ENCODE results near the gene LRP1B.
"Not testable (repeated sequence)": the region's sequence is repeated elsewhere in the genome, so short reads cannot be mapped to it uniquely, and the experiment has no call there.

Gene LRP1B

DNA sequence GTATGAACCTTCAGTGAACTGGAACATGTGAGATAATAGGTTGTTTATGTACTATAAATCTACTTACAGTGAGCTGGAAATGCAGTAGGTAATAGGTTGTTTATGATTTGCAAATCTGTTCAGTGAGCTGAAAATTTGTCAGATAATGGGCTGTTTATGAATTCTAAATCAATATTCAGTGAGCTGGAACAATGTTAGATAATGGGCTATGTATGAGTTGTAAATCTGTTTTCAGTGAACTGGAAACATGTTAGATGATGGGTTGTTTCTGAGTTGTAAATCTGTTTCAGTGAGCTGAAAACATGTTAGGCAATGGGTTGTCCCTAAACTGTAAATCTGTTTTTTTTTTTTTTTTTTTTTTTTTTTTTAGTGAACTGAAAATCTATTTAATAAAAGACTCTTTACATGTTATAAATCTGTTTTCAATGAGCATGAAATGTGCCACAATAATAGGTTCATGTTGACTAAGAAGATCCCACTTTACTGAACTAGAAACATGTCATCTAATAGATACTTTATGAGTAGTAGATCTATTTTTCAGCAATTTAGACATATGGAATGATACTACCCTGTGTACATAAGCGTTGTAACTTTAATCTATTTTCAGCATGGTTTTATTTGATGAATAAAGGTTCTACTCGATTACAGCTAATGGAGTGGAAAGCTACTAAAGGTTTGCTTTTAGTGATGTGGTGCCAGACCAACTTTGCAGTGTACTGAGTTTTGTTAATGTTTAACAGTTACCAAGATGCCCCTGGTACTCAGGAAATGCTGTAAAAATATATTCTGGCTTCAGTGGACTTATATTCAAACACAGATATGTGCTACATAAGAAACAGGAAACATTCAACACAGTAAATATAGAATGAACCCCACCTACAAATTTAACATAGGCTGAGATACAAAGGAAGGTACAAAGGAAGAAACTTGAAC lies 1471.8 kb downstream of the LRP1B start:
- Mint-ChIP-seq H3K27ac (no peak overlapping the region), H3K4me1 (no peaks in the 10 kb centered on the region), H3K4me3 (no peak overlapping the region), H3K27me3 (no peaks in the 10 kb centered on the region), H3K9me3 (no peaks in the 10 kb centered on the region), H3K36me3 (no peaks in the 10 kb centered on the region)
- DNase-seq (ENCODE audit: low spot score in 2 of 2) (no peak), ATAC-seq (ENCODE audit: low read depth) (no peak)

DNA sequence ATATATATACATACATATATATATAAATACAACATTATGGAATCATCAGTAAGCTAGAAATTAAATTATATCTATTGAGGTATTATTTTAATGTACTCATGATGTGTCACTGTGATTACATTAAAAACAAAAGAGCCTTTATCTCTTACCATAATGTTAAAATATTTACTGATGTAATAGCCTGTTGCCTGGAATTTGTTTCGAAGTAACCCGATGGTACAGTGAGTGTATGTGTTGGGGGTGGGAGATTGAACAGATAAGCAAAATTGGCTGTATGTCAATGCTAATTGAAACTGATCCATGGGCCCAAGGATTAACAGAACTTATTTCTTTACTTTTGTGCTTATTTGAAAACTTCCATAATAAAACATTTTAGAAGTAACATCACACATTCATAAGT lies 1473.2 kb downstream of the LRP1B start:
- H3K36me3 Mint-ChIP-seq, result no peaks in the 10 kb centered on the region
- no peaks in the 10 kb centered on the region for H3K9me3 Mint-ChIP-seq
- DNase-seq (ENCODE audit: low spot score in 2 of 2), result no peak
- H3K4me3 Mint-ChIP-seq, result no peak overlapping the region
- no peaks in the 10 kb centered on the region for H3K27me3 Mint-ChIP-seq
- ATAC-seq (ENCODE audit: low read depth), result no peak
- H3K4me1 Mint-ChIP-seq, result no peaks in the 10 kb centered on the region
- no peak overlapping the region for H3K27ac Mint-ChIP-seq

DNA sequence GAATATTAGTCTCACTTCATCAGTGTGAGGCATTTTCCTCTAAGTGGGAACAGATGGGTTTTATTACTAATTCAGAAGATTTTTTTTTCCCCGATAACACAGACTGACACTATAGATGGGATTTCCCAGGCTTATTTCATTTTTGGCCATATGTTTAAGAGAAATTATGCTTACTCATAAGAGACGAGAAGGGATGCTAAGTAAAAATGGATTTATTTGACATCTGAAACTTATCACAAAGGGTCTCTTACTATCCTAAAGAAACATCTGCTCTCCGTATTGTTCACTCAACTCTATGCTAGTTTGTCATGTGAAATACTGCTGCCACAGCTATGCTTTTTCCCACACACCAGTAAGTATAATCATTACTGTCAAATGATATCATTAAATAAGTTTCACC lies 1476.3 kb downstream of the LRP1B start:
- Mint-ChIP-seq H3K4me1 (no peaks in the 10 kb centered on the region), H3K27ac (no peak overlapping the region), H3K9me3 (no peaks in the 10 kb centered on the region), H3K4me3 (no peak overlapping the region), H3K27me3 (no peaks in the 10 kb centered on the region), H3K36me3 (no peaks in the 10 kb centered on the region)
- DNase-seq (ENCODE audit: low spot score in 2 of 2), result no peak
- no peak for ATAC-seq (ENCODE audit: low read depth)

GRCh38 chr2:140650825-140651224 lies 1480.0 kb downstream of the LRP1B start:
- Mint-ChIP-seq H3K4me1 (no peaks in the 10 kb centered on the region), H3K9me3 (no peaks in the 10 kb centered on the region), H3K27ac (no peak overlapping the region)

DNA sequence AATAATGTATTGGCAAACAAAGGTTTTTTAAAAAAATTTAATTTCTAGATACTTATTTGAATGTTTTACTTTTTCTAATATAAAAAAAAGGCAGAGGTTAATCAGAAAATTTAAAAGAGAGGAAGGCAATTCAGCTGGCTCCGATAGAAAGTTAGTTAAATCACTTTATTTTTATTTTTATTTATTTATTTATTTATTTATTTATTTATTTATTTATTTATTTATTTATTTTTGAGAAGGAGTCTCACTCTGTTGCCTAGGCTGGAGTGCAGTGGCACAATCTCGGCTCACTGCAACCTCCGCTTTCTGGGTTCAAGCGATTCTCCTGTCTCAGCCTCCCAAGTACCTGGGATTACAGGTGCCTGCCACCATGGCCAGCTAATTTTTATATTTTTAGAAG lies 1480.7 kb downstream of the LRP1B start:
- not testable (repeated sequence) for H3K4me1 Mint-ChIP-seq; H3K9me3 Mint-ChIP-seq; H3K27me3 Mint-ChIP-seq; DNase-seq (ENCODE audit: low spot score in 2 of 2); H3K27ac Mint-ChIP-seq; H3K4me3 Mint-ChIP-seq; ATAC-seq (ENCODE audit: low read depth); H3K36me3 Mint-ChIP-seq

More at GRCh38 chr2:140650825-140651224, 1480.0 kb downstream of the LRP1B start:
- no peak overlapping the region for H3K4me3 Mint-ChIP-seq
- H3K27me3 Mint-ChIP-seq, result no peaks in the 10 kb centered on the region
- DNase-seq (ENCODE audit: low spot score in 2 of 2) (no peak), ATAC-seq (ENCODE audit: low read depth) (no peak)
- no peaks in the 10 kb centered on the region for H3K36me3 Mint-ChIP-seq

DNA sequence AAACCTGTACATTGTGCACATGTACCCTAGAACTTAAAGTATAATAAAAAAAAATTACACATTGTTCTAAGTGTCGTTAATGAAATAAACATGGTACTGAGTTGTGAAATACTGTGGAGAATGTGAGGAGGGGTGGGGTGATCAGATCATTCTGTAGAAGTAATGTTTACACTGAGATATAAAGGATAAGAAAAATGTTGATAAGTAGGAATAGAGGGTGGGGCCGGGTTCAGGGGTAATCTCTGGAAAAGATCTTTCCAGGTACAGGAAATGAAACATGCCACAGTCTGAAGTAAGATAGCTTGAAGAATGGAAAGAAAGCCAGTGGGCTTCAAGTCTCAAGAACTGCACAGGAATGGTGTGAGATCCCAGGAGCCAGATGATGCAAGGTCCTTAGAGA lies 1482.4 kb downstream of the LRP1B start:
- DNase-seq (ENCODE audit: low spot score in 2 of 2), result no peak
- Mint-ChIP-seq H3K4me1 (no peaks in the 10 kb centered on the region), H3K4me3 (no peak overlapping the region), H3K36me3 (no peaks in the 10 kb centered on the region), H3K27ac (no peak overlapping the region), H3K9me3 (no peaks in the 10 kb centered on the region), H3K27me3 (no peaks in the 10 kb centered on the region)
- ATAC-seq (ENCODE audit: low read depth), result no peak

DNA sequence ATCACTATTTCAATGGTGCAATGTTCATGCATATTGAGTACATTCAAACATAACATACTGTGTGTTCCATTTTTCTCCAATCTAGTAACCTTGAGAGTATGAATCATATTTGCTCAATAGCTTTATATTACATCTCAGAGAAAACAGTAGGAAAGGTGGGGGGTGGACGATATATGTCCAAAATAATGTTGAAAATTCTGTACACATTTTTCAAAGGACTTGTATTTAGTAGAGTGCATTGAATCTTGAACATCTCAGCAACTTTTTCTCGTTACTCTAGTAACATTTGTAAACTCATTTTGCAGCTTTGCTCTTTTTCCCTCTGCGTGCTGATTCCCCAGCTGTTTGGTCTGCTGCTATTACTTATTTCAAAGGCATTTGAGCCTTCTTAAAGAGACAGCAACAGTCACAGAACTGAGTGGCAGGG lies 1487.0 kb downstream of the LRP1B start:
- DNase-seq (ENCODE audit: low spot score in 2 of 2) (no peak), ATAC-seq (ENCODE audit: low read depth) (no peak)
- Mint-ChIP-seq H3K36me3 (no peaks in the 10 kb centered on the region), H3K27me3 (no peaks in the 10 kb centered on the region), H3K4me1 (no peaks in the 10 kb centered on the region), H3K4me3 (no peak overlapping the region), H3K27ac (no peak overlapping the region), H3K9me3 (peaks cover 1% of the 10 kb centered on the region)

- Mint-ChIP-seq H3K4me3 (no peak overlapping the region), H3K4me1 (no peaks in the 10 kb centered on the region), H3K9me3 (peaks cover 1% of the 10 kb centered on the region), H3K27me3 (no peaks in the 10 kb centered on the region), H3K36me3 (no peaks in the 10 kb centered on the region), H3K27ac (no peak overlapping the region)
- no peak for DNase-seq (ENCODE audit: low spot score in 2 of 2)
- ATAC-seq (ENCODE audit: low read depth), result no peak
These were observed 1489.7 kb downstream of the LRP1B start for GRCh38 chr2:140641163-140641562.

DNA sequence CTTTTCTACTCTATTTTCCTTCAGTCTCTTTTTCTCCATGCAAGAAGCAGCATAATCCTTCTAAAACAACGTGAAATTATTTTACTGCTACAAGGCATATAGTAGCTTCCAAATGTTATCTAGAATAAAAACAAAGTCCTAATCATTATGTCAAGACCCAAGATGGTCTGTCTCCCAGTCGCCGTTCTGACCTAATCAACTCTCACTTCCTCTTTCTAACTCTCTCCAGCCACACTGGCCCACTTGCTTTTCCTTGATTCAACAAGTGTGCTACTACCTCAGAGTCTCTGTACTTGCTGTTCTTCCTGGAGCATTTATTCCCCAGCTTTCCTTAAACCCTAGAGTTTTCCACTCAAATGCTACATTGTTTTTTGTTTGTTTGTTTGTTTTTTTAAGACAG lies 1491.2 kb downstream of the LRP1B start:
- Mint-ChIP-seq H3K36me3 (no peaks in the 10 kb centered on the region), H3K9me3 (peaks cover 1% of the 10 kb centered on the region), H3K4me1 (no peaks in the 10 kb centered on the region), H3K27ac (no peak overlapping the region), H3K4me3 (no peak overlapping the region), H3K27me3 (no peaks in the 10 kb centered on the region)
- DNase-seq (ENCODE audit: low spot score in 2 of 2), result no peak
- ATAC-seq (ENCODE audit: low read depth), result no peak

- Mint-ChIP-seq H3K4me3 (no peak overlapping the region), H3K27me3 (no peaks in the 10 kb centered on the region), H3K4me1 (no peaks in the 10 kb centered on the region), H3K36me3 (no peaks in the 10 kb centered on the region), H3K27ac (no peak overlapping the region), H3K9me3 (peaks cover 2% of the 10 kb centered on the region)
- no peak for ATAC-seq (ENCODE audit: low read depth)
- no peak for DNase-seq (ENCODE audit: low spot score in 2 of 2)
These were observed 1500.3 kb downstream of the LRP1B start for GRCh38 chr2:140630557-140630956.

GRCh38 chr2:140627885-140628284 lies 1502.9 kb downstream of the LRP1B start:
- no peaks in the 10 kb centered on the region for H3K36me3 Mint-ChIP-seq
- ATAC-seq (ENCODE audit: low read depth) (no peak), DNase-seq (ENCODE audit: low spot score in 2 of 2) (no peak)
- H3K4me3 Mint-ChIP-seq, result no peak overlapping the region
- H3K9me3 Mint-ChIP-seq, result peaks cover 4% of the 10 kb centered on the region
- no peak overlapping the region for H3K27ac Mint-ChIP-seq
- no peaks in the 10 kb centered on the region for H3K4me1 Mint-ChIP-seq
- no peaks in the 10 kb centered on the region for H3K27me3 Mint-ChIP-seq

GRCh38 chr2:140627136-140627535 lies 1503.7 kb downstream of the LRP1B start:
- Mint-ChIP-seq H3K4me1 (no peaks in the 10 kb centered on the region), H3K27ac (no peak overlapping the region), H3K9me3 (peaks cover 4% of the 10 kb centered on the region), H3K36me3 (no peaks in the 10 kb centered on the region), H3K4me3 (no peak overlapping the region), H3K27me3 (no peaks in the 10 kb centered on the region)
- DNase-seq (ENCODE audit: low spot score in 2 of 2) (no peak), ATAC-seq (ENCODE audit: low read depth) (no peak)

- no peaks in the 10 kb centered on the region for H3K36me3 Mint-ChIP-seq
- no peaks in the 10 kb centered on the region for H3K27me3 Mint-ChIP-seq
- H3K9me3 Mint-ChIP-seq, result peaks cover 4% of the 10 kb centered on the region
- ATAC-seq (ENCODE audit: low read depth), result no peak
- no peaks in the 10 kb centered on the region for H3K4me1 Mint-ChIP-seq
- no peak for DNase-seq (ENCODE audit: low spot score in 2 of 2)
- no peak overlapping the region for H3K27ac Mint-ChIP-seq
- H3K4me3 Mint-ChIP-seq, result no peak overlapping the region
These were observed 1506.6 kb downstream of the LRP1B start for GRCh38 chr2:140624200-140624599.

DNA sequence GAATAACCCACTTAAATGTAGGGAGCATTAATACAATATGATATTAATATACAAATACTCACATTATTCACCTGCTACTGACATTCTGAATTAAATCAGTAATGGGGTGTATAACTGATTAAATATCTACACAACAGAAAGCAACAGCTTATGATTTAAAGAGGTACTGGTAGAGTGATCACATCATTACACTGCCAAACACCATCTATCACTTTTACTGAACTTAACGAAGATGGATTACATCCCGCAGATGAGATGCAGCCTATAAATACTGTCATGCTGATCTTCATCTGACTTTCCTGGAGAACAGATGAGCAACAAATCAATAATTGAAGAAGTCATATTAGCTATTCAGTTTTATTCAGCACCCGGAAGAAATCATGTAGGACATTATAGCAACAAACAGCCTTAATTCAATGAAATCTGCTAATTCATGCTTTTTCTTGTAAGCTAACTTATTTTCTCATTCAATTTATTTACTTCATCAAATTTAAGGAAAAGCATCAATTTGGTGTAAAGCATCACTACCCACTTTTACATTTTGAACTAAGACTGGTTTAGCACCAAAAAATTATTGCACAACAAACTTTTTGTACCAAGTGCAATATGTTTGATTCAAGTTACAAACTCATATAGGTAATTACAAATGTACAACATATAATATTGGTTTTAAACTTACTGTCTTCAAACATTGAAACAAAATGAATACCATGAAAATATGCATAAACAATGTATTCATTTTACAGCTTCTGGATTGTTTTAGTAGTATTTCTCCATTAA lies 1509.0 kb downstream of the LRP1B start:
- no peaks in the 10 kb centered on the region for H3K36me3 Mint-ChIP-seq
- H3K4me3 Mint-ChIP-seq, result no peak overlapping the region
- no peak for DNase-seq (ENCODE audit: low spot score in 2 of 2)
- no peaks in the 10 kb centered on the region for H3K4me1 Mint-ChIP-seq
- peaks cover 4% of the 10 kb centered on the region for H3K9me3 Mint-ChIP-seq
- H3K27me3 Mint-ChIP-seq, result no peaks in the 10 kb centered on the region
- no peak for ATAC-seq (ENCODE audit: low read depth)
- no peak overlapping the region for H3K27ac Mint-ChIP-seq

All from memory B cell (primary cell).